Non-pigmented ciliary epithelial cell (primary cell): ENCODE measurements around the gene TAF11L13.
"Not testable (repeated sequence)": the region's sequence is repeated elsewhere in the genome, so short reads cannot be mapped to it uniquely, and the experiment has no call there.

Experiments used
- DNase-seq: peaks from one replicate; pipeline ENCODE4 v3.0.0-alpha.2; 2010; ENCODE audit warnings: low read depth

Gene TAF11L13

GRCh38 chr5:17631788-17632187, at the start of gene TAF11L13:
Gene TAF11L13, plus strand, starts transcription at chr5:17632088.
- DNase-seq = not testable (repeated sequence)

GRCh38 chr5:17585658-17586057, 46.2 kb upstream of the TAF11L13 start, which contains the start of gene TAF11L7:
Gene TAF11L7, minus strand, starts transcription at chr5:17585758.
- DNase-seq = not testable (repeated sequence)

GRCh38 chr5:17590860-17591259, 41.0 kb upstream of the TAF11L13 start, which contains the start of gene TAF11L8:
Gene TAF11L8, minus strand, starts transcription at chr5:17590960.
- not testable (repeated sequence) for DNase-seq

GRCh38 chr5:17594255-17594654, 37.6 kb upstream of the TAF11L13 start, which contains the start of gene TAF11L9:
Gene TAF11L9, minus strand, starts transcription at chr5:17594394.
- not testable (repeated sequence) for DNase-seq

- not testable (repeated sequence) for DNase-seq
Observed at GRCh38 chr5:17597728-17598127, 34.2 kb upstream of the TAF11L13 start, which contains the start of gene TAF11L10. Gene TAF11L10, minus strand, starts transcription at chr5:17597828.

GRCh38 chr5:17603880-17604279, 28.0 kb upstream of the TAF11L13 start, which contains the start of gene TAF11L11:
Gene TAF11L11, plus strand, starts transcription at chr5:17604183.
- DNase-seq = not testable (repeated sequence)

- DNase-seq = no peak
Observed at GRCh38 chr5:17604951-17605350, 26.9 kb upstream of the TAF11L13 start.

- DNase-seq = not testable (repeated sequence)
Observed at GRCh38 chr5:17607461-17607860, 24.4 kb upstream of the TAF11L13 start.

GRCh38 chr5:17610092-17610491, 21.8 kb upstream of the TAF11L13 start, which contains the start of gene TAF11L12:
Gene TAF11L12, plus strand, starts transcription at chr5:17610392.
- not testable (repeated sequence) for DNase-seq

- DNase-seq = no peak
Observed at GRCh38 chr5:17614872-17615605, 16.8 kb upstream of the TAF11L13 start.

- no peak for DNase-seq
Observed at GRCh38 chr5:17619354-17619753, 12.5 kb upstream of the TAF11L13 start.

- DNase-seq = no peak
Observed at GRCh38 chr5:17620627-17621026, 11.3 kb upstream of the TAF11L13 start.

GRCh38 chr5:17625686-17626085, 6.2 kb upstream of the TAF11L13 start:
- DNase-seq = no peak

GRCh38 chr5:17634160-17634559, 2.3 kb downstream of the TAF11L13 start, which contains the start of gene TAF11L14:
Gene TAF11L14, plus strand, starts transcription at chr5:17634460.
- no peak for DNase-seq

- not testable (repeated sequence) for DNase-seq
Observed at GRCh38 chr5:17649232-17649631, 17.3 kb downstream of the TAF11L13 start.

- DNase-seq = not testable (repeated sequence)
Observed at GRCh38 chr5:17655201-17655759, 23.4 kb downstream of the TAF11L13 start.

- DNase-seq = no peak
Observed at GRCh38 chr5:17655921-17656320, 24.0 kb downstream of the TAF11L13 start.

- no peak for DNase-seq
Observed at GRCh38 chr5:17663182-17663581, 31.3 kb downstream of the TAF11L13 start.

GRCh38 chr5:17665836-17666235, 33.9 kb downstream of the TAF11L13 start:
- no peak for DNase-seq

- DNase-seq = no peak
Observed at GRCh38 chr5:17666726-17667235, 34.9 kb downstream of the TAF11L13 start.

- no peak for DNase-seq
Observed at GRCh38 chr5:17670353-17670752, 38.5 kb downstream of the TAF11L13 start.

- DNase-seq = no peak
Observed at GRCh38 chr5:17678751-17679324, 47.0 kb downstream of the TAF11L13 start.
